ENCODE measurements around the gene NSUN7.
A peak's percentile ranks its signal among the peaks of the same experiment; 100 is the strongest.
"Not testable (repeated sequence)": the region's sequence is repeated elsewhere in the genome, so short reads cannot be mapped to it uniquely, and the experiment has no call there.

NSUN7 gene

GRCh38 chr4:40749717-40750460, at the start of gene NSUN7:
Gene NSUN7, plus strand, starts transcription at chr4:40749955. Its CDS starts 739 bp downstream, at chr4:40750694.
- peak; percentile 39 for DNase-seq (ENCODE audit: extremely low spot score)
- no peak for TF ChIP-seq CTCF (IDR thresholded peaks at IDR 0.05; ENCODE audit: control extremely low read depth, extremely low read depth, low read depth, missing control alignments)
- ChIA-PET POLR2A (no interaction called here), CTCF (interaction anchor here (1.2 to 2.8 kb wide), 2 partner anchors 13 to 93 kb away, joined by 3 to 12 read pairs; no protein-coding TSS in a partner anchor)

GRCh38 chr4:40702137-40702799, 47.5 kb upstream of the NSUN7 start:
- no peak for TF ChIP-seq CTCF (IDR thresholded peaks at IDR 0.05; ENCODE audit: control extremely low read depth, extremely low read depth, low read depth, missing control alignments)
- CTCF ChIA-PET: interaction anchor here (1.2 to 1.6 kb wide), 4 partner anchors 9 to 50 kb away, joined by 3 to 6 read pairs (median 4); no protein-coding TSS in a partner anchor
- POLR2A ChIA-PET: no interaction called here
- DNase-seq (ENCODE audit: extremely low spot score): no peak

- ChIA-PET CTCF (interaction anchor here (1.1 to 1.6 kb wide), 5 partner anchors 9 to 51 kb away, joined by 3 to 6 read pairs (median 3); no protein-coding TSS in a partner anchor), POLR2A (no interaction called here)
- no peak for TF ChIP-seq CTCF (IDR thresholded peaks at IDR 0.05; ENCODE audit: control extremely low read depth, extremely low read depth, low read depth, missing control alignments)
- no peak for DNase-seq (ENCODE audit: extremely low spot score)
These were observed 47.0 kb upstream of the NSUN7 start for GRCh38 chr4:40702800-40703151.

GRCh38 chr4:40704073-40704472, 45.7 kb upstream of the NSUN7 start:
- CTCF ChIA-PET: interaction anchor here (1.1 to 1.6 kb wide), 3 partner anchors 13 to 23 kb away, joined by 3 read pairs; no protein-coding TSS in a partner anchor
- POLR2A ChIA-PET: no interaction called here
- TF ChIP-seq CTCF (IDR thresholded peaks at IDR 0.05; ENCODE audit: control extremely low read depth, extremely low read depth, low read depth, missing control alignments): no peak
- no peak for DNase-seq (ENCODE audit: extremely low spot score)

GRCh38 chr4:40710484-40711254, 39.1 kb upstream of the NSUN7 start:
- CTCF ChIA-PET: no interaction called here
- no peak for DNase-seq (ENCODE audit: extremely low spot score)
- TF ChIP-seq CTCF (IDR thresholded peaks at IDR 0.05; ENCODE audit: control extremely low read depth, extremely low read depth, low read depth, missing control alignments): no peak
- POLR2A ChIA-PET: no interaction called here

GRCh38 chr4:40713001-40713400, 36.8 kb upstream of the NSUN7 start:
- DNase-seq (ENCODE audit: extremely low spot score); POLR2A ChIA-PET: not testable (repeated sequence)
- CTCF ChIA-PET: interaction anchor here (0.9 kb wide), 1 partner anchor 43 kb away, joined by 4 read pairs; no protein-coding TSS in a partner anchor
